B cell (primary cell): ENCODE measurements around the gene MTUS2. TPM values are rescaled to one million over a fixed set of nuclear protein-coding genes. Genes with fewer than 3 reads are reported as not detected.

Experiments
- ATAC-seq: fragments of 200-7000 bp; cut with Tn5 transposase; one replicate; pipeline ENCODE4 v1.10.0; 2021; ENCODE audit warnings: low read depth, mild to moderate bottlenecking, moderate number of reproducible peaks, moderate library complexity
- CTCF ChIA-PET: fragments of 350-600 bp; sonication (Branson Sonifier 250); formaldehyde crosslinking; loops from one replicate; lab custom pipeline; 2021; ENCODE audit warnings: antibody characterized with exemption, inconsistent platforms; lab: Charles Lee
- POLR2A ChIA-PET: fragments of 350-600 bp; sonication (Branson Sonifier 250); formaldehyde crosslinking; loops from one replicate; lab custom pipeline; 2021; ENCODE audit warnings: antibody characterized with exemption; lab: Charles Lee
- DNase-seq: peaks from one replicate; pipeline ENCODE4 v3.0.0; 2013
- H2AFZ ChIP-seq: 2 replicates; pipeline ENCODE4 v1.6.1; 2012; ENCODE audit warnings: mild to moderate bottlenecking, low read depth, low read length; ENCODE audit not compliant: insufficient read depth, poor library complexity, severe bottlenecking
- H3K27ac ChIP-seq, 2 donors: 1 replicate in 1 of 2; 2 replicates in 1 of 2; pipeline ENCODE4 v1.5.1; 2012 to 2013; ENCODE audit warnings: low read length in 2 of 2, mild to moderate bottlenecking in 2 of 2, moderate library complexity in 1 of 2
- H3K27me3 ChIP-seq, 4 experiments: fragments of 200-600 bp in 1 of 4; sonication (generic) in 1 of 4; replicated peaks in 1 of 4; 1 replicate in 2 of 4; 2 replicates in 2 of 4; pipeline versions ENCODE4 v1.6.1 to v1.7.0; 2013 to 2016; ENCODE audit warnings: low read length in 3 of 4, mild to moderate bottlenecking in 2 of 4, mixed read lengths in 1 of 4, moderate library complexity in 1 of 4; ENCODE audit not compliant: insufficient read depth in 4 of 4, control insufficient read depth in 3 of 4; ENCODE audit errors: control extremely low read depth in 1 of 4
- H3K36me3 ChIP-seq, 2 experiments: replicated peaks in 1 of 2; 1 replicate in 1 of 2; 2 replicates in 1 of 2; pipeline versions ENCODE4 v1.6.1 to v1.7.1; 2013; ENCODE audit warnings: low read length in 1 of 2; ENCODE audit not compliant: insufficient read depth in 2 of 2, control insufficient read depth in 1 of 2; ENCODE audit errors: control extremely low read depth in 1 of 2, extremely low read depth in 1 of 2
- H3K4me1 ChIP-seq, 2 donors: fragments of 200-600 bp in 1 of 2; sonication (generic) in 1 of 2; 1 replicate in 1 of 2; 2 replicates in 1 of 2; pipeline versions ENCODE4 v1.5.1 to v1.6.1; 2013 to 2017; ENCODE audit warnings: low read length in 2 of 2; ENCODE audit not compliant: control insufficient read depth in 2 of 2, insufficient read depth in 2 of 2
- H3K4me2 ChIP-seq: replicated peaks from 2 replicates; pipeline ENCODE3; 2012; ENCODE audit warnings: mild to moderate bottlenecking, low read depth, low read length; ENCODE audit not compliant: poor library complexity, severe bottlenecking
- H3K4me3 ChIP-seq, 5 experiments: fragments of 200-600 bp in 1 of 5; sonication (generic) in 1 of 5; 1 replicate in 3 of 5; 2 replicates in 2 of 5; pipeline versions ENCODE4 v1.5.1 to v1.7.0; 2011 to 2016; ENCODE audit warnings: low read length in 4 of 5, mild to moderate bottlenecking in 4 of 5, low read depth in 2 of 5, control low read depth in 1 of 5, moderate library complexity in 1 of 5; ENCODE audit not compliant: insufficient read depth in 1 of 5; ENCODE audit errors: control extremely low read depth in 1 of 5, extremely low read depth in 1 of 5
- H3K79me2 ChIP-seq: fragments of 200-600 bp; sonication (generic); one replicate; pipeline ENCODE4 v1.6.0; 2016; ENCODE audit warnings: low read length; ENCODE audit not compliant: control insufficient read depth, insufficient read depth
- H3K9ac ChIP-seq: fragments of 200-600 bp; sonication (generic); 2 replicates; pipeline ENCODE4 v1.6.1; 2017; ENCODE audit warnings: mild to moderate bottlenecking, low read length, moderate library complexity
- H3K9me3 ChIP-seq, 3 donors: one replicate each; pipeline versions ENCODE4 v1.6.1 to v1.7.1; 2013; ENCODE audit warnings: low read length in 2 of 3; ENCODE audit not compliant: control insufficient read depth in 2 of 3, insufficient read depth in 1 of 3; ENCODE audit errors: control extremely low read depth in 1 of 3
- H4K20me1 ChIP-seq: 2 replicates; pipeline ENCODE4 v1.6.0; 2012; ENCODE audit warnings: mild to moderate bottlenecking, low read length; ENCODE audit not compliant: insufficient read depth, control insufficient read depth, poor library complexity, severe bottlenecking
- H3K27ac Mint-ChIP-seq: one replicate; pipeline ENCODE4 v1.8.0; 2021; ENCODE audit warnings: mixed read lengths
- H3K27me3 Mint-ChIP-seq: one replicate; pipeline ENCODE4 v1.8.0; 2021; ENCODE audit warnings: mixed read lengths
- H3K4me1 Mint-ChIP-seq: one replicate; pipeline ENCODE4 v1.8.0; 2021; ENCODE audit warnings: mixed read lengths
- H3K4me3 Mint-ChIP-seq: one replicate; pipeline ENCODE4 v1.8.0; 2021; ENCODE audit warnings: mixed read lengths
- H3K9me3 Mint-ChIP-seq: one replicate; pipeline ENCODE4 v1.8.0; 2022; ENCODE audit warnings: mixed read lengths; ENCODE audit not compliant: insufficient read depth
- EZH2 ChIP-seq: IDR thresholded peaks from 2 replicates; pipeline ENCODE4 v1.6.1; 2012; ENCODE audit warnings: borderline replicate concordance, low read depth, mild to moderate bottlenecking, moderate library complexity, low read length; ENCODE audit not compliant: insufficient read depth, poor library complexity, severe bottlenecking
- WGBS: methylation state at CpG from one replicate; pipeline ENCODE4 v1.1.5; 2013; ENCODE audit warnings: missing lambda C conversion rate; ENCODE audit not compliant: insufficient coverage; 5-methylcytosine and 5-hydroxymethylcytosine counted together
- intact Hi-C: fragments of 100-400 bp; cut with micrococcal nuclease; formaldehyde crosslinking; loops from one replicate; pipeline ENCODE4 v1.10.0; 2022
- polyA plus RNA-seq: library from polyadenylated mRNA; depleted of rRNA; stranded (reverse); fragments of >200 nt; gene quantifications from 2 replicates; pipeline ENCODE4 v1.2.3, GENCODE V29; 2012
- total RNA-seq, 2 donors: library from RNA; stranded (reverse); fragments of 120-200 nt in 1 of 2; gene quantifications; 1 replicate in 1 of 2; 2 replicates in 1 of 2; pipeline versions ENCODE4 v1.2.3 to v1.2.4, GENCODE V29; 2013 to 2022
- TF ChIP-seq, protein P1 (sequence below): fragments of 200-600 bp; IDR thresholded peaks from one replicate; pipeline ENCODE4 v1.8.0; 2022; ENCODE audit warnings: antibody characterized with exemption, mild to moderate bottlenecking

Gene MTUS2
- total and polyA plus RNA-seq, 2 donors (not counting 1 experiment from before 2014, with no cell fraction given) = 0.12 TPM; not detected in 1

DNA sequence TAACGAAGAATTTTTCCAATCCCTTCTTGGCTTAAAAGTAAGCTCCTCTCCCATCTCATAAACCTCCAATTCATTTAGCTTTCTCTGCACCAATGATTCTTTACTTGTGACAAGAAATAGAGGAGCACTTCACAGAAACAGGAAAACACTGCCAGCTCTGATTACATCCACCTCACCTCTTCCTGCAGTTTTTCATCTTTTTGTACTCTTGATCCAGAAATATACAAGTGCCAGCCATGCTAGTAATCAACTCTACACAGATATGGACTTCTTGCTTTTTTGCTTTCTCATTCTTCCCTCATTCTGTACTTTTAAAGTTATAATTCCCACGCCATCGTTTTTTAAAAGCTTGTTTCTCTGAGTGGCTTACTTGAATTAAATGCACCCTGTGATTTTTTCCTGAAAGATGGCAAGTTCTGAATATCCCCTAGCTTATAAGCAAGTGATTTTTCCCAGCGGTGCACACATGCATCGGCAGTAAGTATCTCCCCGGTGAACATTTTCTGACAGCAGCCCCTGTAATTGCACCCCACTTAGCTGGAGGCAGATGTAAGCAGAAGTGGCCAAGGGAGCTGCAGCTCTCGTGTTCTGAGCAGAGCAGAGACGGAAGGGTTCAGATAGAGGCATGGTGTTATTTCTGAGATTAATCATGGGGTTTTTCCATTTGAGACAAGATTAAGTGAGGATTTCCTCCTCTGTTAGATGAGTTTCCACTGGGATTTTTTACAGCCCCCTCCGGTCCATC lies 434.7 kb downstream of the MTUS2 start:
- ATAC-seq (no peak), DNase-seq (no peak)
- H3K9me3 ChIP-seq = peaks cover 0 to 3% (median 0%) of the 10 kb centered on the region in 3 donors
- no peak overlapping the region for H2AFZ ChIP-seq
- ChIA-PET CTCF (no interaction called here), POLR2A (no interaction called here)
- 20% methylated on average over 7 of the region's 9 CpGs for WGBS
- H3K27ac Mint-ChIP-seq = no peak overlapping the region
- no peak overlapping the region for H3K4me2 ChIP-seq
- H3K4me3 ChIP-seq = no peak overlapping the region
- no peak for TF ChIP-seq EZH2
- TF ChIP-seq, protein P1, sequence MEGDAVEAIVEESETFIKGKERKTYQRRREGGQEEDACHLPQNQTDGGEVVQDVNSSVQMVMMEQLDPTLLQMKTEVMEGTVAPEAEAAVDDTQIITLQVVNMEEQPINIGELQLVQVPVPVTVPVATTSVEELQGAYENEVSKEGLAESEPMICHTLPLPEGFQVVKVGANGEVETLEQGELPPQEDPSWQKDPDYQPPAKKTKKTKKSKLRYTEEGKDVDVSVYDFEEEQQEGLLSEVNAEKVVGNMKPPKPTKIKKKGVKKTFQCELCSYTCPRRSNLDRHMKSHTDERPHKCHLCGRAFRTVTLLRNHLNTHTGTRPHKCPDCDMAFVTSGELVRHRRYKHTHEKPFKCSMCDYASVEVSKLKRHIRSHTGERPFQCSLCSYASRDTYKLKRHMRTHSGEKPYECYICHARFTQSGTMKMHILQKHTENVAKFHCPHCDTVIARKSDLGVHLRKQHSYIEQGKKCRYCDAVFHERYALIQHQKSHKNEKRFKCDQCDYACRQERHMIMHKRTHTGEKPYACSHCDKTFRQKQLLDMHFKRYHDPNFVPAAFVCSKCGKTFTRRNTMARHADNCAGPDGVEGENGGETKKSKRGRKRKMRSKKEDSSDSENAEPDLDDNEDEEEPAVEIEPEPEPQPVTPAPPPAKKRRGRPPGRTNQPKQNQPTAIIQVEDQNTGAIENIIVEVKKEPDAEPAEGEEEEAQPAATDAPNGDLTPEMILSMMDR = no peak
- no peaks in the 10 kb centered on the region for H3K79me2 ChIP-seq
- H3K27ac ChIP-seq = no peak overlapping the region
- H3K27me3 Mint-ChIP-seq = peaks cover 26% of the 10 kb centered on the region
- H3K36me3 ChIP-seq = no peaks in the 10 kb centered on the region
- intact Hi-C loops = no loop called here
- H3K4me3 Mint-ChIP-seq = no peak overlapping the region
- H3K4me1 ChIP-seq = no peaks in the 10 kb centered on the region
- no peaks in the 10 kb centered on the region for H3K4me1 Mint-ChIP-seq
- H3K9ac ChIP-seq = no peak overlapping the region
- no peaks in the 10 kb centered on the region for H4K20me1 ChIP-seq
- H3K9me3 Mint-ChIP-seq = no peaks in the 10 kb centered on the region
- H3K27me3 ChIP-seq = peaks cover 0 to 3% (median 0%) of the 10 kb centered on the region in 4 experiments

DNA sequence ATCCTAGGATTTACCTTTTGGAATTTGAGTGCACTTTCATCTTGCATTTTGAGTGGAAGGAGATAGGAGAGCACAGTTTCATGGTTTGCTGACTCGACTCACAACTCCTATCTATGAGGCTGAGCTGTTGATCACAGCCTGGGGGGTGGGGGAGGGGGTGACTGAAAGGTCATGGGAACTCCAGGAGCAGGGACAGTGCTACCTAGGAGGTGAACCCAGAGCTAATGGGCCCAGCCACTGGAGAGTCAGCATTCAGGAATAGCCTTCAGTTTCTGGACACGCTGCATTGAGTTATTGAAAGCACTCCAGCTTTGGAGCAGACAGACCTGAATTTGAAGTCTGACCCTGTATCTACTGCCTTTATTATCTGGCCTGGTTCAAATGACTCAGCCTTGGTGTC lies 435.4 kb downstream of the MTUS2 start:
- no peak overlapping the region for H2AFZ ChIP-seq
- CTCF ChIA-PET = no interaction called here
- H3K4me1 ChIP-seq = no peaks in the 10 kb centered on the region
- H3K9me3 ChIP-seq = peaks cover 0 to 3% (median 0%) of the 10 kb centered on the region in 3 donors
- no peak for TF ChIP-seq EZH2
- TF ChIP-seq, protein P1 = no peak
- DNase-seq (no peak), ATAC-seq (no peak)
- no peak overlapping the region for H3K4me2 ChIP-seq
- H3K79me2 ChIP-seq = no peaks in the 10 kb centered on the region
- no peaks in the 10 kb centered on the region for H3K9me3 Mint-ChIP-seq
- no peak overlapping the region for H3K27ac ChIP-seq
- peaks cover 26% of the 10 kb centered on the region for H3K27me3 Mint-ChIP-seq
- H4K20me1 ChIP-seq = no peaks in the 10 kb centered on the region
- POLR2A ChIA-PET = no interaction called here
- no peaks in the 10 kb centered on the region for H3K4me1 Mint-ChIP-seq
- peaks cover 0 to 3% (median 0%) of the 10 kb centered on the region in 4 experiments for H3K27me3 ChIP-seq
- H3K36me3 ChIP-seq = no peaks in the 10 kb centered on the region
- H3K9ac ChIP-seq = no peak overlapping the region
- WGBS = 67% methylated on average over 1 of the region's 2 CpGs
- no peak overlapping the region for H3K4me3 Mint-ChIP-seq
- no peak overlapping the region for H3K4me3 ChIP-seq
- intact Hi-C loops = no loop called here
- H3K27ac Mint-ChIP-seq = no peak overlapping the region
